Colonic mucosa (tissue), 4 donors: ENCODE results near the gene MAD2L2. TPM values are rescaled to one million over a fixed set of nuclear protein-coding genes. Genes with fewer than 3 reads are reported as not detected.

ENCODE experiments used
- DNase-seq: peaks from one replicate; pipeline ENCODE4 v3.0.0-alpha.2; 2020
- H3K27ac ChIP-seq: fragments of 200-600 bp; one replicate; pipeline ENCODE4 v1.8.0; 2021
- H3K27me3 ChIP-seq: fragments of 200-600 bp; one replicate; pipeline ENCODE4 v1.8.0; 2021
- H3K36me3 ChIP-seq: fragments of 200-600 bp; one replicate; pipeline ENCODE4 v1.8.0; 2021
- H3K4me1 ChIP-seq: fragments of 200-600 bp; one replicate; pipeline ENCODE4 v1.8.0; 2021; ENCODE audit warnings: mild to moderate bottlenecking
- H3K4me3 ChIP-seq: fragments of 200-600 bp; one replicate; pipeline ENCODE4 v1.8.0; 2021
- H3K9ac ChIP-seq, 2 donors: one replicate each; pipeline ENCODE4 v1.7.0; 2013; ENCODE audit warnings: control low read depth in 2 of 2, low read depth in 2 of 2, low read length in 2 of 2
- H3K9me3 ChIP-seq: fragments of 200-600 bp; one replicate; pipeline ENCODE4 v1.8.0; 2021
- CTCF ChIP-seq: fragments of 200-600 bp; IDR thresholded peaks from one replicate; pipeline ENCODE4 v1.8.0; 2022; ENCODE audit warnings: antibody characterized with exemption, mild to moderate bottlenecking
- intact Hi-C: fragments of 100-400 bp; cut with DNase I; formaldehyde crosslinking; loops from one replicate; pipeline ENCODE4 v1.14.1; 2022
- total RNA-seq, 2 donors: library from RNA; stranded (reverse); fragmentation: NEBNext Ultra II Directional in 1 of 2; extraction: Animal tissue kit (Norgen Biotek cat#: 25700) in 1 of 2; gene quantifications; one replicate each; pipeline ENCODE4 v1.2.1, GENCODE V29; 2021
- donor health status: healthy.
- donor health status: DM: no; HTN: no; CAD: no.
- donor health status: DM: no; HTN: no; CAD: no.

Gene MAD2L2
- total RNA-seq, 2 donors from 2014 or later: 8.5 to 12.4 TPM

- intact Hi-C loops: loop anchor here (5.0 kb wide), 1 partner anchor 68 kb away; the partner anchor contains the start of genes FBXO2 and FBXO44
- Histone ChIP-seq H3K9ac (peak overlapping the region in 1 of 2 donors; percentile 62), H3K36me3 (no peaks in the 10 kb centered on the region), H3K4me3 (no peak overlapping the region), H3K9me3 (no peaks in the 10 kb centered on the region), H3K27ac (no peak overlapping the region), H3K27me3 (no peaks in the 10 kb centered on the region), H3K4me1 (no peaks in the 10 kb centered on the region)
- no peak for TF ChIP-seq CTCF
- DNase-seq: no peak
These were observed 39.1 kb upstream of the MAD2L2 start for GRCh38 chr1:11720033-11720376.

- no peaks in the 10 kb centered on the region for H3K36me3 ChIP-seq
- H3K9ac ChIP-seq: peak overlapping the region; percentile 62 to 87
- peak overlapping the region; percentile 44 for H3K4me3 ChIP-seq
- no peaks in the 10 kb centered on the region for H3K4me1 ChIP-seq
- peak; percentile 87 for DNase-seq
- TF ChIP-seq CTCF: peak; percentile 91
- no peaks in the 10 kb centered on the region for H3K9me3 ChIP-seq
- intact Hi-C loops: loop anchor here (5.0 kb wide), 1 partner anchor 67 kb away; the partner anchor contains the start of genes FBXO2 and FBXO44
- H3K27ac ChIP-seq: peak overlapping the region; percentile 69
- no peaks in the 10 kb centered on the region for H3K27me3 ChIP-seq
These were observed 38.5 kb upstream of the MAD2L2 start for GRCh38 chr1:11719313-11720032.

- no peaks in the 10 kb centered on the region for H3K27me3 ChIP-seq
- no peak for DNase-seq
- H3K4me1 ChIP-seq: no peaks in the 10 kb centered on the region
- no peak overlapping the region for H3K27ac ChIP-seq
- no peaks in the 10 kb centered on the region for H3K9me3 ChIP-seq
- no peaks in the 10 kb centered on the region for H3K36me3 ChIP-seq
- no peak for TF ChIP-seq CTCF
- H3K4me3 ChIP-seq: no peak overlapping the region
- intact Hi-C loops: no loop called here
- H3K9ac ChIP-seq: no peak overlapping the region
These were observed 34.1 kb upstream of the MAD2L2 start for GRCh38 chr1:11714831-11715575.

- no peaks in the 10 kb centered on the region for H3K9me3 ChIP-seq
- TF ChIP-seq CTCF: no peak
- intact Hi-C loops: no loop called here
These were observed 32.1 kb upstream of the MAD2L2 start for GRCh38 chr1:11713095-11713494.

GRCh38 chr1:11712285-11712684 lies 31.3 kb upstream of the MAD2L2 start:
- Histone ChIP-seq H3K36me3 (no peaks in the 10 kb centered on the region), H3K27ac (no peak overlapping the region), H3K9me3 (no peaks in the 10 kb centered on the region), H3K4me1 (no peaks in the 10 kb centered on the region), H3K27me3 (no peaks in the 10 kb centered on the region), H3K4me3 (no peak overlapping the region), H3K9ac (no peak overlapping the region)
- no peak for DNase-seq
- TF ChIP-seq CTCF: no peak
- intact Hi-C loops: no loop called here

More at GRCh38 chr1:11713095-11713494, 32.1 kb upstream of the MAD2L2 start:
- no peak overlapping the region for H3K4me3 ChIP-seq
- no peak overlapping the region for H3K27ac ChIP-seq
- no peaks in the 10 kb centered on the region for H3K36me3 ChIP-seq
- no peak overlapping the region for H3K9ac ChIP-seq
- no peaks in the 10 kb centered on the region for H3K4me1 ChIP-seq
- H3K27me3 ChIP-seq: no peaks in the 10 kb centered on the region
- no peak for DNase-seq
